HG03135 (cell line): Measurements from ENCODE around the gene EXOC6B.

ENCODE experiments used
- ATAC-seq: cut with Tn5 transposase; IDR thresholded peaks from one replicate; pipeline ENCODE4 v1.9.1; 2021; ENCODE audit warnings: mild to moderate bottlenecking, moderate library complexity; ENCODE audit not compliant: unreplicated experiment

EXOC6B gene

DNA sequence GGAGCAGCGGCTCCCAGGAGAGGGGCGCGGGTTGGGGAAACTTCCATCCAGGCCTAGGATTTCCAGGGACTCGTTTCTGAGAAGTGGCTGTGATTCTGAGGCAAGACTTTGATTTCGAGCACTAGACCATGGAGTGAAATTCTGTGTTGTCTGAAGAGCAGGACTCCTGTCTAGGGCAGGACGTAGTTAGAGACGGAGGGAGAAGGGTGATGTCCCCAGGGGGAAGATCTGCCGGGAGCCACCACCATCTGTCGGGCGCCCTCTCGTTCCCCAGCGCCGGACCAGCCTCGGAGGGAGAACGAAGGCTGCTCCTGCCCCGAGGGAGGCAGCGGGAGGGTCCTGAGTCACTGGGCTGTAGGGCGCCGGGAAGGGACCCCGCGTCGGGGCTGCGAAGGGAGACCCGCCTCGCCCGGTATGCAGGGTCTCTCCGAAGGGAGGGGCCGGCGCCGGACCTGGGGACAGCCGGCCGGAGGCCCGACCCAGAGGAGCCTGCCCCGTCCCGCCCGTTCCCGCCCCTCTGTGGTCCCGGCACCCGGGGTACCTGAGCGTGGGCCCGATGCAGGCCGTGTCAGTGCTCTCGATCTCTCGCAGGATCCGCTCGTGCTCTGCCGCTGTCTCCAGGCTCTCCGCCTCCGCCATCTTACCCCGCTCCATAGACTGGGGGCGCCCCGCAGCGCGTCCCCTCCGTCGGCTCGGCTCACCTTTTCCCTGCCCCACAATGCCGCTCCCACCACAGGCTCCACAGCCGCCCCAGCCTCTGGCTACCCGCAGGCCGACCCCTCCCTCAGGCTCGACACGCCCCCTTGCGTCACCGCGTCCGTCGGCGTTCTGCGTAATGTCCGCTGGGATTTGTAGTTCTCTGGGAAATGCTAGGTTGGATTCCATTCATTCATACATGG is at the start of gene EXOC6B:
Gene EXOC6B, minus strand, starts transcription at position 777 of the 899 bp plus-strand sequence.
- ATAC-seq = peak; percentile 86

GRCh38 chr2:72871880-72872279 is 46.0 kb upstream of the EXOC6B start:
- no peak for ATAC-seq

- ATAC-seq = no peak
Observed at GRCh38 chr2:72871060-72871459, 45.2 kb upstream of the EXOC6B start.

- ATAC-seq = peak; percentile 58
Observed at GRCh38 chr2:72864500-72864899, 38.7 kb upstream of the EXOC6B start.

GRCh38 chr2:72863046-72863445 is 37.2 kb upstream of the EXOC6B start:
- no peak for ATAC-seq

GRCh38 chr2:72862239-72862988 is 36.6 kb upstream of the EXOC6B start:
- peak; percentile 90 for ATAC-seq

DNA sequence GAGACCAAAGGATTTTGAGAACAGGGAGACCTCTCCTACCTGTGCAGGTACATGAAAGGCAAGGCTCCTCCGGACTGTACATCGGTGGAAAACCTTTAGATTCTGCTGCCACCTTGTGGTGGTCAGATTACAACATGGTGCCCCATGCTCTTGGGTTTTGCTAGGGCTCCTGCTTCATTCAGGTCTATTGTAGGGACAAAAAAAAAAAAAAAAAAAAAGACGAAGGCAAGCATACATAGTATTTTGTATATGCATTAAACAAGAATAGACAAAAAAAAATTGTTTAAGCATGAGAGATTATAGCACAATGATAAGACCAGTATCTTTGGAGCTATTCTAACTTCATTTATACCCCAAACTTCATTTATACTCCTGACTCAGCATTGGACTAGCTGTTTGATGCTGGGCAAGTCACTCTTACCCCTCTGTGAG is 34.0 kb upstream of the EXOC6B start:
- no peak for ATAC-seq

- ATAC-seq = no peak
Observed at GRCh38 chr2:72851333-72851732, 25.5 kb upstream of the EXOC6B start.

DNA sequence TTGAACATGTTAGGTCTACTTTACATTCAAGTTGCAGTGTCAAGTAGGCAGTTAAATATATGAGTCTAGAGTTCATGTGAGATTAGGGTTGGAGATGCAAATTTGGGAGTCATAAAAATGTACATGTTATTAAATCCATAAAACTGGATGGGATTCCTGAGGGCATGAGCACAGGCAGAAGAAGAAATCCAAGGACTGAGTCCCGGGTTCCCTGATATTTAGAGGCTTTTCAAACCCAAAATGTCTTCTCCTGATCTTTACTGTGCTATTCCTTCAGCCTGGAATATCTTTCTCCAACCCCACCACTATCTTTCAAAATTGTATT is 23.3 kb upstream of the EXOC6B start:
- ATAC-seq = no peak

DNA sequence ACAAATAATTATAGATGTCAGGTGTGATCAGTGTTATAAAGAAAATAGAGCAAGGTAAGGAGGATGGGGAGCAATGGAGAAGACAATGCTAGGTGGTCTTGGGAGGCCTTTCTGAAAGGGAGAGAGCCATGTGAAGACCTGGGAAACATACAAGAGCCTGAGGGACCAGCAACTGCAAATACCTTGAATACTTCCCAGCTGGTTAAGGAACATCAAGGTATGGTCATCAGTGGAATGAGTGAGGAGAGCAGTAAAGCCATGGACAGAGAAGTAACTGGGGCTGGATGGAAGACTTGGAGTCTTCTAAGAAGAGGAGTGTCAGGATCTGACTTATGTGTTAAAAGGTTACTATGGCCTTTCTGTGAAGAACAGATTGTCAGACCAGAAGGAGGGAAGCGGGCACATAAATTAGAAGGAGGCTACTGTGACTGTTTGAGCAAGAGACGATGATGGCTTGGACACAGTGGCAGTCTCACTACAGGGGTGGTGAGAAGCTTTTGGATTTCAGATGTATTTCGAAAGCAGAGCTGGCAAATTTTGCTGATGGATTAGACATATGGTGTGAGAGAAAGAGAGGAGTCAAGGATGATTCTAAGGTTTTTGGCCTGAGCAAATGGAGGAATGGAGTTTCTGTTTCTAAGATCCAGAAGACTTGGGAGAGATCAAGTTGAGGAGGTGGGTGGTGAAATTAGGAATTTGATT is 22.8 kb upstream of the EXOC6B start:
- no peak for ATAC-seq

GRCh38 chr2:72847534-72848315 is 21.9 kb upstream of the EXOC6B start:
- no peak for ATAC-seq

DNA sequence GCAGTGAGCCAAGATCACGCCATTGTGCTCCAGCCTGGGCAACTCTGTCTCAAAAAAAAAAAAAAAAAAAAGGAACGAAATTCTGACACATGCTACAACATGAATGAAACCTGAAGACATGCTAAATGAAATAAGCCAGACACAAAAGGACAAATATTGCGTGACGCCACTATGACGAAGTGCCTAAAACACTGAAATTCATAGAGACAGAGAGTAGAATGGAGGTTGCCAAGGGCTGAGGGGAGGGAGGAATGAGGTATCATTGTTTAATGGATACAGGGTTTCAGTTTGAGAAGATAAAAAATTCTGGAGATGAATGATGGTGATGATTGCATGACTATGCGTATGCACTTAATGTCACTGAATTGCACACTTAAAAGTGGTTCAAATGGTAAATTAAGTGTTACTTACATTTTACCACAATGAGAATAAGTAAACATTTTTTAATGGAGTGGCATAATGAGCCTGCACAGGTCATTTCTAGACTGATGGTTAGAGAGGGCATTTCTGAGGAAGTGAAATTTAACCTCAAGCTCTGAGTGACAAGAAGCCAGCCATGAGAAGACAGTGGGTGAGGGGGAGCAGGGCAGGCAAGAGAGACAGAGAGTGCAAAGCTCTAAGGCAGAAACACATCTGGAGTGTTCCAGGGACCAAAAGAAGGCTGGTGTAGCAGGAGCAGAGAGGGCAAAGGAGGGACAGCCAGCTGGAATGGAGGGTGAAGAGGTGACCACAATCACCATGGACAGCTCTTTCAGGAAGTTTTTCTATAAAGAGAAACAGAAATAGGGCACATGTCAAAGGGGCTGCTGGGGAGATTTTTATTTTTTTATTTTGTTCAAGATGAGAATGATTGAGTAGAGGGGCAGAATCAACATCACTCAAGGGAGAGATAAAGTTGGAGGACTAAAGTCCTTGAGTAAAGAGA is 20.6 kb upstream of the EXOC6B start:
- peak; percentile 81 for ATAC-seq

GRCh38 chr2:72843301-72843700 is 17.5 kb upstream of the EXOC6B start:
- ATAC-seq = no peak

DNA sequence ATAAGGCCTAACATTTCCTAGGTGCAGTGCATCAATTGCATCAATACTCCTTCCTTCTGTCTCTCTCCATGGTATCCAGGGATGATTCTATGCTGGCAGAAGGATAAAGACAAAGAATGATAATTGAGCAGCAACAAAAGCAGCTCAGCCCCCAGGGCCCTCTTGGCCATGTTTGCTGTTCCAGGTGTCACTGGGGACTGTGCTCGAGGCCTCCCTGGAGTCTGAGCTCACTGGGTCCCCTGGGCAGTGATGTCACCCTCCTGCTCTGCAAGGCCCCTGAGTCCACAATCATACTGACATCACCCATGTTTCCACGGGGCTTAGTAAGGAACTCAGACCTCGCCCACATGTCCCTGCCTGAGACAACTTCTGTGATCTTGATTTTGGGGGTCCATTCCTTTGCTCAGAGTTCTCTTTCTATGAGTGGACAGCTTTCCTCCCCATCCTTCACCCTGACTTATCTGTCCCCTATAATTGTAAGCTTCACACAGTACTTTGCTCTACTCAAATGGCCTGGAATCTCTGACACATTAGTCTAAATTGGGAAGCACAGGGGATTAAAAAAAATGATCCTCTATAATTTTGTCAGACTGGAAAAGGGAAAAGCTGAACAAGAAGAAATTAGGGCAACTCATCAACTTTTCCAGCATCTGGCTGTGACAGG is 15.8 kb upstream of the EXOC6B start:
- ATAC-seq = no peak

- no peak for ATAC-seq
Observed at GRCh38 chr2:72840066-72840465, 14.2 kb upstream of the EXOC6B start.

DNA sequence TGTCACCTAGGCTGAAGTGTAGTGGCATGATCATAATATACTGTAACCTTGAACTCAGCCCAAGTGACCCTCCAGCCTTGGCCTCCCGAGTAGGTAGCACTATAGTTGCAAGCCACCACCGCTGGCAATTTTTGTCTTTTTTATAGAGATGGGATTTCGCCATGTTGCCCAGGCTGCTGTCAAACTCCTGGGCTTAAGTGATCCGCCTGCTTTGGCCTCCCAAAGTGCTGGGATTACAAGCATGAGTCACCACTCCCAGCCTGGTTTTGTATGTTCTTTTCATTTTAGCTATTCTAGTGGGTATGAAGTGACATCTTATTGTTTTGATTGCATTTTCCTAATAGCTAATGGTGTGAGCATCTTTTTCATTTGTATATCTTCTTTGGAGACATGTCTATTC is 11.3 kb upstream of the EXOC6B start:
- ATAC-seq = no peak

GRCh38 chr2:72835403-72835802 is 9.6 kb upstream of the EXOC6B start:
- ATAC-seq = no peak

DNA sequence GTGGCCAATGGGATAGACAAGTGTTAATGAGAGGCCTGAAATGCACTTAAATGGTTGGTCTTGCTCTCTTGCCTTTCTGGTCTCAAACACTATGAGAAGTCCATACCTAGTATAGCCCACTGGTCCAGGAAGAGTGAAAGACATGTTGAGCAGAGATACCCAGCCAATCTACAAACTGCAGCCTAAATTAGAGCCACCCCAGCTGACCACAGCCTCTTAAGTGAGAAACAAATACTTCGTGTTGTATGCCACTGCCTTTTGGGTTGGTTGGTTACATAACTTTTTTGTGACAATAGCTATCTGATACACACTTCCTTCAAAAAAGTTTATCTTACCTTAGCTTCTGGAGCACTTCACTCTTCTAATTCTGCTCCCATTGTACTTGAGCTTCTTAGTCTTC is 8.8 kb upstream of the EXOC6B start:
- ATAC-seq = no peak

GRCh38 chr2:72833084-72833714 is 7.4 kb upstream of the EXOC6B start:
- no peak for ATAC-seq
